ENCODE results near the gene CRYBA1.

- TF ChIP-seq CTCF (IDR thresholded peaks at IDR 0.05 in 2 of 3, conservative IDR thresholded peaks at IDR 0.05 in 1 of 3; ENCODE audit: borderline replicate concordance in 1 of 3, insufficient read depth in 1 of 3, low read depth in 2 of 3, low read length in 2 of 3) (no peak), ZBTB33 (IDR thresholded peaks at IDR 0.05; ENCODE audit: extremely low read depth, insufficient replicate concordance, low read length) (no peak), POLR2A (IDR thresholded peaks at IDR 0.05; ENCODE audit: borderline replicate concordance, extremely low read depth, insufficient read depth, insufficient read length) (no peak), EGR1 (IDR thresholded peaks at IDR 0.05; ENCODE audit: low read depth) (no peak), CEBPB (IDR thresholded peaks at IDR 0.05; ENCODE audit: low read depth) (no peak), POLR2AphosphoS5 (IDR thresholded peaks at IDR 0.05; ENCODE audit: low read depth, low read length) (no peak), SRF (IDR thresholded peaks at IDR 0.05; ENCODE audit: low read depth) (no peak), ATF3 (IDR thresholded peaks at IDR 0.05) (no peak), RAD21 (IDR thresholded peaks at IDR 0.05; ENCODE audit: low read depth) (no peak)
These were observed 43.2 kb downstream of the CRYBA1 start for GRCh38 chr17:29289852-29290251.
